Measurements from ENCODE around the gene TMEM9B.

Gene TMEM9B

DNA sequence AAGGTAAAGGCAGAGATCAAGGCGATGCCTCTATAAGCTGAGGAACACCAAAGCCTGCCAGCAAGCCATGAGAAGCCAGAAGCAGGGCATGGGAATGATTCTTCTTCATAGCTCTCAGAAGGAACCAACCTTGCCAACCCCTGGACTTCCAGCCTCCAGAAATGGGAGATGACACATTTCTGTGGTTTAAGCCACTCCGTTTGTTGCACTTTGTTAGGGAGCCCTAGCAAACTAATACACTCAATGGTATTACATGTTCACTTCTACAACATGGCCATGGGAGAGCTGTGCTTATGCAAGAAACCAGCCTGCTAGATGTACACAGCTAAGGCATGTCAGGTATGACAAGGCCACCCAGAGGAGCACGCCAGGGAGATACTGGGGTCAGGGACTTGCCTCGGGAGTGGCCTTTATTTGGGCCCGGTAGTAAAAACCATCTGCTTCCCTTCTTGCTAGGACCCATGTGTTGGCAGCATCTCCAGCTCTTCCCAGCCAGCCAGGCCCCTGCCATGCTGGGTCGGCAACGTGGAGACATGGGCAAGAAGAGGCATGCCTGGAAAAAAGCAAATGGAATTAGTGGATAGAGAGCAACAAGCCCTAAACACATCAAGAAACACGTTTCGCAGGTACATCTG is 35.1 kb downstream of the TMEM9B start:
- no peak for DNase-seq

DNA sequence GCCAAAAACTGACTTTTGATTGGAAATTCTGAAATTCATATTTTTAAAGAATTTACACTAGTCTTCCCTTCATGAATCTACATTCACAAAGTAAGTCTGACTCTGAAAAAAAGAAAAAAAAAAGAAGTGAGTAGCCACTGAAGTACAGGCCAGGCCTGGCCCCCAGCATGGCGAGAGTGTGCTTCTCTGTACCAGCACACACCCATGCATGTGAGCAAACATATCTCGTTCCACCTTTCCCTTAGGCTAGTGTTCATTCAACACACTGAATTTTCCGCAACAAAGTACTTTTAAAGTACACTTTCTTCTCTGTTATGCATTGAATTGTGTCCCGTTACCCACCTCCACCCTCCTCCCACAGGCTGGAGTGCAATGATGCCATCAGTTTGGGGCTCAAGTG is 36.0 kb downstream of the TMEM9B start:
- no peak for DNase-seq

DNA sequence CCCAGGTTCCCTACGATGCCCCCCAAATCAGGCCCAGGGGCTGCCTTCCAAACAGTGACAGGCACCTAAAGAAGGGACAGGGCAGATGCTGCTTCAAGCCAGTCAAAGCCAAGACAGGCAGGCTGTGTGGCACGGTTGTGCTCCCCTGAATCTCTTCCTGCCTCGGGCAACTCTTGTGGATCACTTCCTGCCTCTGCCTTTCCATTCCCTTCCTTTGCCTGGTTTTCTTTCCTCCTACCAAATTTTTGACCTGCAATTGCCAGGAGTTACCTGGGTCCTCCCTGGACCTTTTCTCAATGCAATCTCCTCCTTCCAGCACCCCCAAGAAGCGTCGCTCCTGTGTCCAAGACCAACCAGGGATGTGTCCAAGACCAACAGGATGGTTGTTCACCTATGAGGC is 37.0 kb downstream of the TMEM9B start:
- no peak for DNase-seq

DNA sequence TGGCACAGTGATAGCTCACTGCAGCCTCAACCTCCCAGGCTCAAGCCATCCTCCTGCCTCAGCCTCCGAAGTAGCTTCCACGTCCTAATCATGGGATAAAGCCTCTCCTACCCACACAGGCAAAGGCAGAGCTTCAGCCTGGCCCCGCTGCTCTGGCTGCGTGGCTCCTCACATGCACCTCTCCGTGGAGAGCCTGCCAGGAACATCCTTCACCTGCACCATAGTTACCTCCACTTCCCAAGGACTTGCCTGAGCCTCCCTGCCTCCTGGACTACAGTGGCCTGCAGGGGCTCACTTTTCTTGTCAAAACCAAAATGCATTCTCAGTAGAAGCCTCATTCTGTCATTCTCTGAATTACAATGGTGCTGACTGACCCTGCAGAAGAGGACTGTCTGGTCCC is 38.0 kb downstream of the TMEM9B start:
- no peak for DNase-seq

DNA sequence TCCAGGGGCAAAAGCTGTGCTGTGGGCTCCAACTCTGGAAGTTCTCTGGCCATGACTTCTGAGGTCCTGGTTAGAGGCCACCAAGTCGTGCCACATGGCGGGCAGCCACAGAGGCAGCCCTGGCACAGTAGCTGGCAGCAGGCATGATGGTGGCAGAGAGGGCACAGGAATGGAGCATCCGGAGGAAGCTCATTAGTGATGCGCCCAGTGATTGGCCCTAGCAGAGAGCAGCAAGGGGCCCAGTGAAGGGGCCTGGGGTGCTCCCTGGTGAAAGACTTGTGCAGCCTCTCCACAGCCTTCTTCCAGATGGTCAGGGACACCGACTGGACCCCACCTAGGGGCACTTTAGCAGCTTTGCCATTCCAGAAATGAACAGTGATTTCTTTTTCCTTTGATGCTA is 38.5 kb downstream of the TMEM9B start:
- no peak for DNase-seq

DNA sequence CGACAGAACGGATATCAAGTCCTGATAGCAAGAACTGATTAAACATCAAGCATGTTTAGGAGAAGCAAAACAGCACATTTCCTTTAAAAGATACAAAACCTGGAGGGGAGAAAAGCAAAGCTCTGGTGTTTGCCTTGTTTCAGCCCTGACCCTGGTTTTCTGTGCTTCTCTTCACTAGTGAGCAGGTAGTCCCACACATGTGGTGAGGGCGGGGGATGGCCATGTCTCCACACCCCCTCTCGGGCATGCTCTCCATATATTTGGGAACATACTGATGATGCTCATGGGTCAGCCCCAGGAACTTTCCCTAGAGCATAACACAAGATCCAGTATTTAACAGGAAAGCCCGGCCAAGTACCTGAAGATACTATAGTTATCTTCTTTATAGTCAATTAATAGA is 41.6 kb downstream of the TMEM9B start:
- no peak for DNase-seq

DNA sequence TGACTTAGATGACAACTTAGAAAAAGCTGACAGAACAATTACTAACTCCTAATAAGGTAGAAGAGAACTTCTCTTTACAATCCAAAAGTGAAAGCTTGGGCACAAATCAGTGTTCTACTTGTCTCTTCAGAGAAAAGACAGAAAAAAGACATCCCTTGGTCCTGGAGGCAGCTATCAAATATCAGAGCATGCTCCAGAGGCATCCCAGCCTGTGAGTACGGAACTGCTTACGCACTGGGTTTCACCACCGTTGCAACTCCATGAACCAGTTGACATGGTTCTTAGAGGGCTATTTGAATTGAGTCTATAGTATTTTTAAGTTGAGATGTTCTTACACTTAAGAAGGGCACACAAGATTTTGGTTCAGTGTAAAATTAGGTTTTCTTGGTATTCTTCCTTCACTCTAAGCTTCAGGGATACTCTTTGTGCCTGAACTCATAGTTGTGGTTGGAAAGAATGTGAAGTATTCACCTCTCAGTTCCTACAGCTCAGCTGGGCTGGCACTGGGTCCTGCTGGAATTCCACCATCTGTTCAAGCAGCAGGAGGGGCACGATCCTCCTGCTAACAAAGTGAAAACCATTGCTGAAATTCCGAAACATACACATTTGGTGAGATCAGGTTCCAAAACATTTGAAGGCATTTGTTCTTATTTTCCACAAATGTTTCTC is 47.0 kb downstream of the TMEM9B start:
- no peak for DNase-seq

DNA sequence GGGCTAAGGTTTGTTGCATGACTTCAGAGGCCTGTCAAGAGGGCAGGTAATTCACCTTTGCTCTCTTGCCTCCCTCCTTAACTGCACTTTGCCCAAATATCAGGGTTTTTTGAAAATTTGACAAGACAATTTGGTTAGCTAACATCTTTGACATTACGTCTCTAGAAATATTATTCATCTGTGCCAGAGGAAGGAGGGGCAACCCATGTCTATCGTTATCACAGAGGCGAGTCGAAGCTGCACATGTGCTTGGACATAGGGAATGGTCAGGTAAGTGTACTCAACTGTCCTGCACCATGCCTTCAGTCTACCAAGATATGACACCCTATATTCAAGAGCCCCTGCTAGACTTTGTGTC is 49.6 kb downstream of the TMEM9B start:
- no peak for DNase-seq

DNA sequence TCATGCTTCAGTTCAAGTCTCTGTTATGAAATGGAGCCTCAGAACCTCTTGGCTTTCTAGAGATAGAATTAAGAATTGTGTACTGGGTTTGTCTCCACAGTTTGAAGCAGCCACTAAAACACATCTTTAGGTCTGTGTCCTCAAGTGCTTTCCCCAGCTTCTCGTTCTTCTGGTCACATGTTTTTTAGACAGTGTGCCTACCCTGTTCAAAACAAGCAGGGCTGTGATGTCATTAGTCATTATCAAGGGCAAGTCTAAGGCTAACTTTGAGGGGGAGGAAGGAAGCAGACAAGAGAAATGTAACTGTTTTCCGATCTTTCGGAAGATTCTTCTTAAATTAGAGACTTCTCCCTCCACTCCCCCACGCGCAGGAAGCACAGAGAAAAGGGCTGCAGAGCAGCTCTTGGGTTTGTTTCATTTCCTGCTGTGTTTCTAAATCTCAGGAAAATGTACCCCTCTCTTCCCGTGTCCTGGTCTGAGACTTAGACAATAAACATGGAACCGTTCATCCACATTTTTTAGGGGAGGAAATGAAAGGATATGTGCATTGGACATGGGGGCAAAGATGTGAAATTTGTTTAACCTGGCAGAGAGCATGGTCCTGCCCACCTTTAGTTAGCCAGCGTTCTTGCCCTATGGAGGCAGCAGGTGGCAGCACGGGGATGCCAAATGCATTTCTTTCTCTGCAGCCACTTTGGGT is 50.1 kb downstream of the TMEM9B start:
- DNase-seq = no peak

DNA sequence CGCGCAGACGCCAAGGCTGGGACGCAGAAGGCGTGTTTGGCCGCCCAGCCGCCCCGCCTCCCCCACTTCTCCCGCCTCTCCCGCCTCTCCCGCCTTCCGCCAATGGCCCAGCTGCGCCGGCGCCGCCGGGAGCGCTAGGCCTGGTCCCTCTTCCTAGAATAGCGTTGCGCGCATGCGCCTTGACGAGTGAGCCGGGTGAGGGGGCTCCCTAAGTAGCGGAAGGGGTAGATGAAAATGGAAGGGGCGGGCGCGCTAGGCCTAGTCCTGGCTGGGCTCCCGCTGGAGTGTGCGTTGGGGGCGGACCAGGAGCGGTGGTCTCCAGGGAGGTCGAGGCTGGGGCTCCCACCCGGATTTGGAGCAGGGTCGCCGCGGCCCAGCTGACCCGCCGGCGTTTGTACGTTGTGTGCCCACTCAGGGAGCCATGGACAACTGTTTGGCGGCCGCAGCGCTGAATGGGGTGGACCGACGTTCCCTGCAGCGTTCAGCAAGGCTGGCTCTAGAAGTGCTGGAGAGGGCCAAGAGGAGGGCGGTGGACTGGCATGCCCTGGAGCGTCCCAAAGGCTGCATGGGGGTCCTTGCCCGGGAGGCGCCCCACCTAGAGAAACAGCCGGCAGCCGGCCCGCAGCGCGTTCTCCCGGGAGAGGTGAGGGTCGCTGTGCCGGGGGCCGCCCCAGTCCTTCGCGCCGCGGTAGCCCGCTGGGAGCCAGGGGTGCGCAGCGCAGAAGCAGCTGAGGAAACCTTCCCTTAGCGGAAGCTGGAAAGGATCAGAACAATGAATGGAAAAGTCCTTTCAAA is 53.0 kb downstream of the TMEM9B start, which contains the start of gene AKIP1:
TSS of gene AKIP1 (plus strand) at position 161 of the 795 bp plus-strand sequence. CDS start at position 422, 261 bp downstream.
- DNase-seq = peak; percentile 76

DNA sequence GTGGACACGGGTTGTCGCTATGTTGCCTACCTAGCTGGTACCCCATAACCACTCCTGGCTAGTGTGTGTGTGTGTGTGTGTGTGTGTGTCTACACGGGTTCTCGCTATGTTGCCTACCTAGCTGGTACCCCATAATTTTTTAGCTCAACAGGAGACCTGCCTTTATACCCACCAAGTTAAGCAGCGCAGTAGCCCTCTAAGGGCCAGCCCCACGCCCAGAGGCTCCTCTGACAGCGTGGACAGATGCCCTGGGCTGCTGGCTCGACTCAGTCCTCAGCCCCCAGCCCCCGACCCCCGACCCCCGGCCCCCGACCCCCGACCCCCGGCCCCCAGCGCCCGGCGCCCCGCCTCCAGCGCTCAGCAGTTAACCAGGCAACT is 53.6 kb downstream of the TMEM9B start:
- no peak for DNase-seq

DNA sequence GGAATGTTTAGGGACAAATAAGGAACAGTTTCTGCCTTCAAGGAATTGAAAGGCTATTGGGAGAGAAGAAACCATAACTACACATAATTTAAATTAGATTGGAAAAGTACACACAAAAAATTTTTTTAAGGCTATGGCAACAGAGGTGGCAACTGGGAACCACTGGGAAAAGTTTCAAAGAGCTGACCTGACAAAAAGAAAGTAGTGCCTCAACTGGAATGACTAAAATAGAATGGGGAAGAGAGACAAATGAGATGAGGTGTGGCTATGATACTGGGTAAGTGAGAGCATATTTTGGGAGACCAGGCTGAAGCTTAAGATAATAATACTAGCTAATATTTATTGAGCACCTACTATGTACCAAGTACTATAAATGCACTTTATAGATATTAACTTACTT is 56.1 kb downstream of the TMEM9B start:
- no peak for DNase-seq

DNA sequence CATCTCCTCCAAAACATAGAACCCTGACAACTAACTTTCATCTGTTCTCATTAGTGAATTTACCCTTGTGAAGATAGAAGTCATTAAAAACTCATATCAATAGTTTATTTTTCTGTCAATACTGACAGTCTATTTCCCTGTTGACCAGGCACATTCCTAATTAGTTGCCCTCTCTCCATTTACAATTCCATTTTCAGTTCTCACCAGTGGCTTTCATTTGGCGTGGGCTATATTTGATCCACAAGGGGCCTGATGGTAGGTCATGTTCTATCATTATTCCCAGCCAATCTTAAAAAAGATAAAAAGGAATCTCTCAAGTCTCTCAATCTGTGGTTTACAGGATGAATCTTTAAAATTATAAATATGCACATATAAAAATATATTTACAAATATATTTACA is 57.1 kb downstream of the TMEM9B start:
- DNase-seq = no peak

DNA sequence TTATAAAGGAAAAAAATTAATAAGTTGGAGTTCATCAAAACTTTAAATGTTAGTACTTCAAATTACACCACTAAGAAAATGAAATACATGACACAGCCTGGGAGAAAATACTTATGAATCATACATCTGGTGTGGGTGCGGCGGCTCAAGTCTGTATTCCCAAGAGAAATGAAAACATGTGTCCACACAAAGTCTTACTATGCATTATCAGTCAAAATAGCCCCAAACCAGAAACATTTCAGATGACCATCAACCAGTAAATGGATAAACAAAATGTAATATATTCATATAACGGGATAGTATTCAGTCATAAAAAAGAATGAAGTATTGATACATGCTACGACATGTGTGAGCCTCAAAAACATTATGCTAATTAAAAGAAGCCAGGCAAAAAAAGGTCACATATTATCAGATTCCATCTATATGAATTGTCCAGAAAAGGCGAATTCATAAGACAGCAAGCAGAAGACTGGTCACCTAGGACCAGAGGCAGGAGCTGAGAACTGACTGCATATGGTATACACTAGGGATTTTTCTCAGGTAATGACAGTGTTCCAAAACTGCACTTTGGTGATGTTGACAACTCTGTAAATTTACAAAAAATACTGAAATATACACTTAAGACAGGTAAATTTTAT is 58.6 kb downstream of the TMEM9B start:
- no peak for DNase-seq

DNA sequence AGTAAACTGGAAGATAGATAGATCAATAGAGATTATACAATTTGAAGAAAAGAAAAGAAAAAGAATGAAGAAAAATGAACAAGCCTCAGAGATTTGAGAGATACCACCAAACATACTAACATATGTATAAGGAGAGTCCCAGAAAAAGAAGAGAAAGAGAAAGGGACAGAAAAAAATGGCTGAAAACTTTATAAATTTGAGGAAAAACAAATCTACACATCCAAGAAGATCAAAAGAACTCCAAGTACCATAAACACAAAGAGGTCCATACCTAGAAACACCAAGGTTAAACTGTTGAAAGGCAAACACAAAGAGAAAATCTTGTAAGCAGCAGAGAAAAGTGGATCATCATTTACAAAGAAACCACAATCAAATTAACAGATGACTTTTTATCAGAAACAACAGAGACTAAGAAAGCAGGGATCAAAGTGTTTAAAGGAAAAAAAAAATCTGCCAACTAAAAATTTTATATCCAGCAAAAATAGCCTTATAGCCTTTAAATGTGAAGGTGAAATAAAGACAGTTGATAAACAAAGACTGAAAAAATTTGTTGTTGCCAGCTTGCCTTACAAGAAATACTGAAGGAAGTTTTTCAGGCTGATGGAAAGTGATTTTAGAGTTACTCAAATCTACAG is 65.0 kb downstream of the TMEM9B start:
- no peak for DNase-seq
